PC-3 (cell line): ENCODE results near the gene SDK2. TPM values are rescaled to one million over a fixed set of nuclear protein-coding genes. Genes with fewer than 3 reads are reported as not detected.

Experiments
- ATAC-seq: fragments of 200-7000 bp; cut with Tn5 transposase; 2 replicates; pipeline ENCODE4 v1.9.1; 2020; ENCODE audit warnings: mild to moderate bottlenecking, moderate library complexity
- BruUV-seq: library from RNA; stranded (reverse); fragments of 400-500 nt; replicated peaks from 2 replicates; lab custom pipeline; 2021; lab: Mats Ljungman, UMichigan
- CTCF ChIA-PET: fragments of 300-600 bp; sonication (Branson Sonifier 250); formaldehyde crosslinking; loops from one replicate; lab custom pipeline; 2022; ENCODE audit warnings: antibody characterized with exemption; lab: Charles Lee
- POLR2A ChIA-PET: fragments of 300-600 bp; sonication (Branson Sonifier 250); formaldehyde crosslinking; loops from one replicate; lab custom pipeline; 2022; ENCODE audit warnings: antibody characterized with exemption; ENCODE audit not compliant: unreplicated experiment; lab: Charles Lee
- DNase-seq: peaks from one replicate; pipeline ENCODE4 v3.0.0-alpha.2; 2015
- H2AFZ ChIP-seq: fragments of 300-600 bp; sonication (generic); 2 replicates; pipeline ENCODE4 v1.6.0; 2016; ENCODE audit warnings: antibody characterized with exemption, low read length
- H3F3A ChIP-seq: fragments of 300-600 bp; sonication (generic); one replicate; pipeline ENCODE4 v1.6.0; 2017; ENCODE audit warnings: antibody characterized with exemption, low read length, control low read depth, mild to moderate bottlenecking; ENCODE audit not compliant: unreplicated experiment
- H3K27ac ChIP-seq: fragments of 300-600 bp; sonication (generic); 2 replicates; pipeline ENCODE4 v1.5.1; 2016; ENCODE audit warnings: mild to moderate bottlenecking, low read length
- H3K27me3 ChIP-seq: fragments of 300-600 bp; sonication (generic); 2 replicates; pipeline ENCODE4 v1.6.1; 2016; ENCODE audit warnings: low read length, mixed read lengths
- H3K36me3 ChIP-seq: fragments of 300-600 bp; sonication (generic); 2 replicates; pipeline ENCODE4 v1.6.1; 2016; ENCODE audit warnings: low read depth, mixed run types, low read length, mixed read lengths
- H3K4me1 ChIP-seq: fragments of 300-600 bp; sonication (generic); 2 replicates; pipeline ENCODE4 v1.5.1; 2016; ENCODE audit warnings: low read length; ENCODE audit not compliant: insufficient read depth
- H3K4me2 ChIP-seq: fragments of 300-600 bp; sonication (generic); 2 replicates; pipeline ENCODE4 v1.6.0; 2016; ENCODE audit warnings: low read length
- H3K4me3 ChIP-seq: fragments of 300-600 bp; sonication (generic); 2 replicates; pipeline ENCODE4 v1.5.1; 2016; ENCODE audit warnings: mild to moderate bottlenecking, low read length, mixed read lengths
- H3K79me2 ChIP-seq: fragments of 300-600 bp; sonication (generic); 2 replicates; pipeline ENCODE4 v1.6.1; 2017; ENCODE audit warnings: low read length, mixed read lengths
- H3K9ac ChIP-seq: fragments of 300-600 bp; sonication (generic); 2 replicates; pipeline ENCODE4 v1.6.0; 2016; ENCODE audit warnings: mild to moderate bottlenecking, low read length
- H3K9me2 ChIP-seq: fragments of 300-600 bp; sonication (generic); replicated peaks from 2 replicates; pipeline ENCODE4 v1.6.1; 2016; ENCODE audit warnings: mixed run types, low read length, mixed read lengths
- H3K9me3 ChIP-seq: fragments of 300-600 bp; sonication (generic); 2 replicates; pipeline ENCODE4 v1.6.1; 2016; ENCODE audit warnings: low read length, mixed read lengths
- H4K20me1 ChIP-seq: fragments of 300-600 bp; sonication (generic); 2 replicates; pipeline ENCODE4 v1.6.1; 2016; ENCODE audit warnings: low read length, mixed read lengths
- EZH2 ChIP-seq: fragments of 300-600 bp; sonication (generic); IDR thresholded peaks from one replicate; pipeline ENCODE4 v1.6.1; 2017; ENCODE audit warnings: antibody characterized with exemption, mild to moderate bottlenecking, low read length; ENCODE audit not compliant: unreplicated experiment
- EZH2phosphoT487 ChIP-seq: fragments of 300-600 bp; sonication (generic); IDR thresholded peaks from 2 replicates; pipeline ENCODE4 v1.6.1; 2018; ENCODE audit warnings: mild to moderate bottlenecking, antibody characterized with exemption, low read length, borderline replicate concordance
- intact Hi-C: fragments of 100-400 bp; cut with micrococcal nuclease; formaldehyde crosslinking; loops from 2 replicates; pipeline ENCODE4 v1.9.0; 2023
- total RNA-seq: library from RNA; depleted of rRNA; stranded (reverse); fragments of >200 nt; gene quantifications from 2 replicates; pipeline ENCODE4 v1.2.3, GENCODE V29; 2014
- TF ChIP-seq, protein P1 (sequence below): fragments of 300-600 bp; sonication (generic); conservative IDR thresholded peaks from 2 replicates; pipeline ENCODE4 v1.5.1; 2017; ENCODE audit warnings: antibody characterized with exemption, low read depth, mild to moderate bottlenecking, low read length

The SDK2 gene
- total RNA-seq, 1 experiment from 2014 or later: 0.07 TPM

DNA sequence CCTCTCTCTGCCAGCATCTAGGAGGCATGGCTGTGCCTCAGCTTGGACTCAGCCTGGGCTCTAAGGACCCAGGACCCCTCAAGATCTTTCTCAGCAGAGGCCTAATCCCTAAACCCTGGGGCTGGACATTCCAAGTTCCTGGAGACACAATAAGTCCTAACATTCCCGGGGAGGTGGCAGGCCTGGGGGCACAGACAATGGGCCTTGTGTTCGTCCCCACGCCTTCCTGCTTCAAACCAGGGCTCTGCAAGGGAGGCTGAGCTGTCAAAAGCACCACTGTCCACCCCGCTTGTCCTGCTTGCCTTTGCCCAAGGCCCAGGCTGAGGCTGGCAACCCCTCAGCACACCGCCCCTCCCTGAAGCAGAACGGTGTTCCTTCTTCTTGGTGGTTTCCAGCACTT, 13.7 kb downstream of the SDK2 start:
- no peak overlapping the region for H3K9ac ChIP-seq
- ATAC-seq: no peak
- no peaks in the 10 kb centered on the region for H3K79me2 ChIP-seq
- no peaks in the 10 kb centered on the region for H3K36me3 ChIP-seq
- ChIA-PET POLR2A (no interaction called here), CTCF (no interaction called here)
- H3K27me3 ChIP-seq: peaks cover 48% of the 10 kb centered on the region
- no TSS peak for BruUV-seq
- TF ChIP-seq, protein P1, sequence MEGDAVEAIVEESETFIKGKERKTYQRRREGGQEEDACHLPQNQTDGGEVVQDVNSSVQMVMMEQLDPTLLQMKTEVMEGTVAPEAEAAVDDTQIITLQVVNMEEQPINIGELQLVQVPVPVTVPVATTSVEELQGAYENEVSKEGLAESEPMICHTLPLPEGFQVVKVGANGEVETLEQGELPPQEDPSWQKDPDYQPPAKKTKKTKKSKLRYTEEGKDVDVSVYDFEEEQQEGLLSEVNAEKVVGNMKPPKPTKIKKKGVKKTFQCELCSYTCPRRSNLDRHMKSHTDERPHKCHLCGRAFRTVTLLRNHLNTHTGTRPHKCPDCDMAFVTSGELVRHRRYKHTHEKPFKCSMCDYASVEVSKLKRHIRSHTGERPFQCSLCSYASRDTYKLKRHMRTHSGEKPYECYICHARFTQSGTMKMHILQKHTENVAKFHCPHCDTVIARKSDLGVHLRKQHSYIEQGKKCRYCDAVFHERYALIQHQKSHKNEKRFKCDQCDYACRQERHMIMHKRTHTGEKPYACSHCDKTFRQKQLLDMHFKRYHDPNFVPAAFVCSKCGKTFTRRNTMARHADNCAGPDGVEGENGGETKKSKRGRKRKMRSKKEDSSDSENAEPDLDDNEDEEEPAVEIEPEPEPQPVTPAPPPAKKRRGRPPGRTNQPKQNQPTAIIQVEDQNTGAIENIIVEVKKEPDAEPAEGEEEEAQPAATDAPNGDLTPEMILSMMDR: no peak
- TF ChIP-seq EZH2phosphoT487: no peak
- TF ChIP-seq EZH2: no peak
- H3K4me3 ChIP-seq: no peak overlapping the region
- H3K9me2 ChIP-seq: no peaks in the 10 kb centered on the region
- no peak overlapping the region for H2AFZ ChIP-seq
- intact Hi-C loops: no loop called here
- no peak overlapping the region for H3K27ac ChIP-seq
- H4K20me1 ChIP-seq: no peaks in the 10 kb centered on the region
- H3K4me1 ChIP-seq: no peaks in the 10 kb centered on the region
- DNase-seq: no peak
- H3K9me3 ChIP-seq: no peaks in the 10 kb centered on the region
- no peaks in the 10 kb centered on the region for H3F3A ChIP-seq
- no peak overlapping the region for H3K4me2 ChIP-seq

DNA sequence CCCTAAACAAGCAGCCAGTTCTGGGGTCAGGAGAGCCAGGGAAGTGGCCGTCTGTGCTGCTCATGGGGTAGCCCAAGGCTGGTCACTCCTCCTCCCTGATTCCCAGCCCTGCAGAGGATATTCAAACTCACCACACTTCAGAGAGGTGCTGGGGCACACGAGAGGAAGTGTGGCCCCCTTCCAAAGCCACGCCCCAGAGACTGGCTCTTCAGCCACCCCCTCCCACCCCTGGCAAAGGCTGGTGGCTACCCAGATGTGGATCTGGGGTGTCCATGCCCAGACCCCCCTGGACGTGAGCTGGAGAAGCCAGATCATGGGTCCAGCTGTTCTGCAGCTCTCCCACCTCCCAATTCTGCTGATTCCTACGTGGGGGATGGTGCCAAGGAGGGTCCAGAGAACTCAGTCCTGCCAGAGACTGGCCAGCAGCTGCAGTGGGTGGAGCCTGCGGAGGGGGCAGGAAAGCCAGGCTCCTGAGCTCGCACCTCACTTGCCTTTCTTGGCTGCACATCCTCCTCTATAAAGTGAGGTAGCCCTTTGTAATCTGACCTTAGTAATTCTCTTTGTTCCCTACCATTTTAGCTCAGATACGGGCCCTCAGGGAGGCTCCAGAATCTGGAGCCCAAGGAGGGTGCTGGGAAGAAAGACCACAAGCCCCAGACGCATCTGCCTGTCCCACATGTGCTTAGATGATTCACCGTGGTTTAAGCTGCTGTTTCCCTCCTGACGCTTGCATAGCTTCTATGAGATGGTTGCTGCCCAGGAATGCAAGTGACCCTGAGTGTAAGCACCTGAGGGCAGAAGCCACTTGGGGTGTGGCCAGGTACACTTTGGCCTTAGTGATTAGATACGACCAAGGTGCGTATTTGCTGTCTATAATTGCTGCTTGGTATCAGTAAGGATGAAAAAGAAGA, 15.3 kb downstream of the SDK2 start:
- Histone ChIP-seq H3K9ac (no peak overlapping the region), H3K9me3 (no peaks in the 10 kb centered on the region), H3K4me3 (no peak overlapping the region), H3K4me2 (no peak overlapping the region), H3K4me1 (no peaks in the 10 kb centered on the region), H3K27ac (no peak overlapping the region), H4K20me1 (no peaks in the 10 kb centered on the region), H3F3A (no peaks in the 10 kb centered on the region), H3K27me3 (peaks cover 45% of the 10 kb centered on the region), H3K9me2 (no peaks in the 10 kb centered on the region), H3K79me2 (no peaks in the 10 kb centered on the region), H3K36me3 (no peaks in the 10 kb centered on the region), H2AFZ (no peak overlapping the region)
- ChIA-PET CTCF (no interaction called here), POLR2A (no interaction called here)
- no peak for ATAC-seq
- TF ChIP-seq EZH2phosphoT487 (no peak), EZH2 (no peak)
- TF ChIP-seq, protein P1: no peak
- no TSS peak for BruUV-seq
- intact Hi-C loops: no loop called here
- peak; percentile 7 for DNase-seq
